ENCODE data around the gene CD72.
A peak's percentile ranks its signal among the peaks of the same experiment; 100 is the strongest.

CD72 gene

GRCh38 chr9:35618325-35618727, at the start of gene CD72:
TSS of gene CD72 (minus strand) at chr9:35618413. CDS start at chr9:35618303, 110 bp downstream.
- DNase-seq: no peak
- in situ Hi-C loops (cut with HindIII; ENCODE audit: low pct_ligation_motif_present, low pct_unique_long_range_greater_than_20kb, low sequenced_read_pairs): no loop called here

GRCh38 chr9:35667939-35668338, 49.7 kb upstream of the CD72 start:
- DNase-seq: no peak
- in situ Hi-C loops (cut with HindIII; ENCODE audit: low pct_ligation_motif_present, low pct_unique_long_range_greater_than_20kb, low sequenced_read_pairs): no loop called here

GRCh38 chr9:35666549-35666948, 48.3 kb upstream of the CD72 start:
- in situ Hi-C loops (cut with HindIII; ENCODE audit: low pct_ligation_motif_present, low pct_unique_long_range_greater_than_20kb, low sequenced_read_pairs): no loop called here
- no peak for DNase-seq

- in situ Hi-C loops (cut with HindIII; ENCODE audit: low pct_ligation_motif_present, low pct_unique_long_range_greater_than_20kb, low sequenced_read_pairs): no loop called here
- peak; percentile 43 for DNase-seq
Measured at GRCh38 chr9:35666045-35666444, 47.8 kb upstream of the CD72 start.

- in situ Hi-C loops (cut with HindIII; ENCODE audit: low pct_ligation_motif_present, low pct_unique_long_range_greater_than_20kb, low sequenced_read_pairs): no loop called here
- no peak for DNase-seq
Measured at GRCh38 chr9:35665471-35665818, 47.2 kb upstream of the CD72 start.

- DNase-seq: peak; percentile 88
- in situ Hi-C loops (cut with HindIII; ENCODE audit: low pct_ligation_motif_present, low pct_unique_long_range_greater_than_20kb, low sequenced_read_pairs): no loop called here
Measured at GRCh38 chr9:35664531-35665470, 46.6 kb upstream of the CD72 start, which contains the start of gene ARHGEF39. TSS of gene ARHGEF39 (minus strand) at chr9:35665195. CDS start at chr9:35665169, 26 bp downstream.

- in situ Hi-C loops (cut with HindIII; ENCODE audit: low pct_ligation_motif_present, low pct_unique_long_range_greater_than_20kb, low sequenced_read_pairs): no loop called here
Measured at GRCh38 chr9:35662437-35662836, 44.2 kb upstream of the CD72 start.

GRCh38 chr9:35661756-35662350, 43.6 kb upstream of the CD72 start:
- DNase-seq: no peak
- in situ Hi-C loops (cut with HindIII; ENCODE audit: low pct_ligation_motif_present, low pct_unique_long_range_greater_than_20kb, low sequenced_read_pairs): no loop called here

More at GRCh38 chr9:35662437-35662836, 44.2 kb upstream of the CD72 start:
- DNase-seq: no peak

- in situ Hi-C loops (cut with HindIII; ENCODE audit: low pct_ligation_motif_present, low pct_unique_long_range_greater_than_20kb, low sequenced_read_pairs): no loop called here
- peak; percentile 29 for DNase-seq
Measured at GRCh38 chr9:35660966-35661415, 42.8 kb upstream of the CD72 start.

GRCh38 chr9:35659340-35659739, 41.1 kb upstream of the CD72 start:
- in situ Hi-C loops (cut with HindIII; ENCODE audit: low pct_ligation_motif_present, low pct_unique_long_range_greater_than_20kb, low sequenced_read_pairs): no loop called here
- no peak for DNase-seq

GRCh38 chr9:35658968-35659220, 40.7 kb upstream of the CD72 start:
- DNase-seq: peak; percentile 55
- in situ Hi-C loops (cut with HindIII; ENCODE audit: low pct_ligation_motif_present, low pct_unique_long_range_greater_than_20kb, low sequenced_read_pairs): no loop called here

GRCh38 chr9:35658137-35658967, 40.1 kb upstream of the CD72 start, which contains the start of gene CCDC107:
TSS of gene CCDC107 (plus strand) at chr9:35658292. CDS start at chr9:35658380, 88 bp downstream.
- in situ Hi-C loops (cut with HindIII; ENCODE audit: low pct_ligation_motif_present, low pct_unique_long_range_greater_than_20kb, low sequenced_read_pairs): no loop called here
- DNase-seq: peak; percentile 81

GRCh38 chr9:35657546-35658136, 39.4 kb upstream of the CD72 start, which contains the start of gene RMRP:
TSS of gene RMRP (minus strand) at chr9:35658019.
- in situ Hi-C loops (cut with HindIII; ENCODE audit: low pct_ligation_motif_present, low pct_unique_long_range_greater_than_20kb, low sequenced_read_pairs): no loop called here
- DNase-seq: peak; percentile 98

GRCh38 chr9:35656831-35657545, 38.8 kb upstream of the CD72 start:
- DNase-seq: no peak
- in situ Hi-C loops (cut with HindIII; ENCODE audit: low pct_ligation_motif_present, low pct_unique_long_range_greater_than_20kb, low sequenced_read_pairs): no loop called here

- no peak for DNase-seq
- in situ Hi-C loops (cut with HindIII; ENCODE audit: low pct_ligation_motif_present, low pct_unique_long_range_greater_than_20kb, low sequenced_read_pairs): no loop called here
Measured at GRCh38 chr9:35656348-35656747, 38.1 kb upstream of the CD72 start.

- no peak for DNase-seq
- in situ Hi-C loops (cut with HindIII; ENCODE audit: low pct_ligation_motif_present, low pct_unique_long_range_greater_than_20kb, low sequenced_read_pairs): no loop called here
Measured at GRCh38 chr9:35653611-35654010, 35.4 kb upstream of the CD72 start.

- in situ Hi-C loops (cut with HindIII; ENCODE audit: low pct_ligation_motif_present, low pct_unique_long_range_greater_than_20kb, low sequenced_read_pairs): no loop called here
- DNase-seq: no peak
Measured at GRCh38 chr9:35652829-35653209, 34.6 kb upstream of the CD72 start.

Data from ACHN (cell line).